Astrocyte (in vitro differentiated cells and primary cell): ENCODE data around the gene THBS4. TPM values are rescaled to one million over a fixed set of nuclear protein-coding genes. Genes with fewer than 3 reads are reported as not detected.

Source experiments
- DNase-seq: peaks from one replicate; pipeline ENCODE4 v3.0.0-alpha.2; 2010; ENCODE audit warnings: low read depth
- FAIRE-seq: peaks from 2 replicates; lab custom pipeline; 2011; peaks lifted over from hg19 to GRCh38; lab: Jason Lieb, UNC
- H2AFZ ChIP-seq: 2 replicates; pipeline ENCODE4 v1.6.0; 2012; ENCODE audit warnings: low read depth, low read length, inconsistent platforms
- H3K27ac ChIP-seq: 2 replicates; pipeline ENCODE4 v1.5.1; 2011; ENCODE audit warnings: low read depth, low read length, inconsistent platforms
- H3K27me3 ChIP-seq: 2 replicates; pipeline ENCODE4 v1.6.0; 2011; ENCODE audit warnings: low read length, inconsistent platforms; ENCODE audit not compliant: insufficient read depth
- H3K36me3 ChIP-seq: 2 replicates; pipeline ENCODE4 v1.5.1; 2011; ENCODE audit warnings: low read length, inconsistent platforms; ENCODE audit not compliant: insufficient read depth
- H3K4me1 ChIP-seq: 2 replicates; pipeline ENCODE4 v1.5.1; 2011; ENCODE audit warnings: low read length, inconsistent platforms; ENCODE audit not compliant: insufficient read depth
- H3K4me2 ChIP-seq: 2 replicates; pipeline ENCODE4 v1.6.0; 2012; ENCODE audit warnings: low read length, inconsistent platforms
- H3K4me3 ChIP-seq: 2 replicates; pipeline ENCODE4 v1.5.1; 2011; ENCODE audit warnings: low read depth, mild to moderate bottlenecking, low read length, inconsistent platforms; ENCODE audit not compliant: insufficient read depth
- H3K79me2 ChIP-seq: 2 replicates; pipeline ENCODE4 v1.6.0; 2012; ENCODE audit warnings: mild to moderate bottlenecking, low read length, inconsistent platforms; ENCODE audit not compliant: insufficient read depth
- H3K9ac ChIP-seq: 2 replicates; pipeline ENCODE4 v1.6.0; 2012; ENCODE audit warnings: mild to moderate bottlenecking, low read length, inconsistent platforms
- H3K9me3 ChIP-seq: 2 replicates; pipeline ENCODE4 v1.5.1; 2012; ENCODE audit warnings: low read depth, mild to moderate bottlenecking, low read length, inconsistent platforms; ENCODE audit not compliant: insufficient read depth
- H4K20me1 ChIP-seq: 2 replicates; pipeline ENCODE4 v1.6.0; 2012; ENCODE audit warnings: low read length, inconsistent platforms; ENCODE audit not compliant: insufficient read depth
- H3K27ac Mint-ChIP-seq: one replicate; pipeline ENCODE4 v1.8.0; 2021; ENCODE audit warnings: mild to moderate bottlenecking, mixed read lengths; ENCODE audit not compliant: unreplicated experiment
- H3K27me3 Mint-ChIP-seq: one replicate; pipeline ENCODE4 v1.8.0; 2021; ENCODE audit warnings: low read depth, mixed read lengths; ENCODE audit not compliant: unreplicated experiment
- H3K36me3 Mint-ChIP-seq: one replicate; pipeline ENCODE4 v1.8.0; 2021; ENCODE audit warnings: low read depth, mixed read lengths; ENCODE audit not compliant: unreplicated experiment
- H3K4me1 Mint-ChIP-seq: one replicate; pipeline ENCODE4 v1.8.0; 2021; ENCODE audit warnings: low read depth, mixed read lengths; ENCODE audit not compliant: unreplicated experiment
- H3K4me3 Mint-ChIP-seq: one replicate; pipeline ENCODE4 v1.8.0; 2021; ENCODE audit warnings: mild to moderate bottlenecking, moderate library complexity, mixed read lengths; ENCODE audit not compliant: unreplicated experiment
- H3K9me3 Mint-ChIP-seq: one replicate; pipeline ENCODE4 v1.8.0; 2021; ENCODE audit warnings: mild to moderate bottlenecking, mixed read lengths; ENCODE audit not compliant: unreplicated experiment
- EZH2 ChIP-seq: IDR thresholded peaks from 2 replicates; pipeline ENCODE4 v1.6.1; 2012; ENCODE audit warnings: mild to moderate bottlenecking, low read length, inconsistent platforms; ENCODE audit not compliant: insufficient read depth
- total RNA-seq: library from RNA; stranded (reverse); gene quantifications from 2 replicates; pipeline ENCODE4 v1.2.1, GENCODE V29; 2021
- TF ChIP-seq, protein P1 (sequence below): IDR thresholded peaks from 2 replicates; pipeline ENCODE4 v1.5.1; 2011; ENCODE audit warnings: low read depth, mild to moderate bottlenecking, inconsistent platforms, low read length, moderate library complexity; ENCODE audit not compliant: insufficient read depth

THBS4 gene
- total RNA-seq, 1 donor from 2014 or later, result 1.1 TPM

DNA sequence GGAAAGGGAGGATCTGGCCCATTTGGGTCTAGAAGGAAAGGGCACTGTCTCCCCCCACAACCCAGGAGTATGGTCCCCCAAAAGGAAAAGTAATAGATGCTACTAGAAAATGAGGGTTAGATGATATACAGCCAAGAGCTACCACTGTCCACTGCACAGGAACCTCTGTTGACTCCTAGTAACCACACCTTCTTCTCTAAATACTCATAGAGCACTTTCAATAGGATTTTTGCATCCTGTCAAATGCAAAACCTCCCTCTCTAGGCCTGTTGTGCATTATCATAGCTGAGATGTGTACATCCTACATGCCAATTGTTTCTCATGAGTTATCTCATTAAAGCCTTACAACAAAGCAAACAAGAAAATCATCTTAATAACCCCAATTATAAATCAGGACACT, 66.8 kb downstream of the THBS4 start:
- peaks cover 2% of the 10 kb centered on the region for H3K9me3 Mint-ChIP-seq
- no peak for TF ChIP-seq EZH2
- TF ChIP-seq, protein P1, sequence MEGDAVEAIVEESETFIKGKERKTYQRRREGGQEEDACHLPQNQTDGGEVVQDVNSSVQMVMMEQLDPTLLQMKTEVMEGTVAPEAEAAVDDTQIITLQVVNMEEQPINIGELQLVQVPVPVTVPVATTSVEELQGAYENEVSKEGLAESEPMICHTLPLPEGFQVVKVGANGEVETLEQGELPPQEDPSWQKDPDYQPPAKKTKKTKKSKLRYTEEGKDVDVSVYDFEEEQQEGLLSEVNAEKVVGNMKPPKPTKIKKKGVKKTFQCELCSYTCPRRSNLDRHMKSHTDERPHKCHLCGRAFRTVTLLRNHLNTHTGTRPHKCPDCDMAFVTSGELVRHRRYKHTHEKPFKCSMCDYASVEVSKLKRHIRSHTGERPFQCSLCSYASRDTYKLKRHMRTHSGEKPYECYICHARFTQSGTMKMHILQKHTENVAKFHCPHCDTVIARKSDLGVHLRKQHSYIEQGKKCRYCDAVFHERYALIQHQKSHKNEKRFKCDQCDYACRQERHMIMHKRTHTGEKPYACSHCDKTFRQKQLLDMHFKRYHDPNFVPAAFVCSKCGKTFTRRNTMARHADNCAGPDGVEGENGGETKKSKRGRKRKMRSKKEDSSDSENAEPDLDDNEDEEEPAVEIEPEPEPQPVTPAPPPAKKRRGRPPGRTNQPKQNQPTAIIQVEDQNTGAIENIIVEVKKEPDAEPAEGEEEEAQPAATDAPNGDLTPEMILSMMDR, result no peak
- no peak overlapping the region for H3K9ac ChIP-seq
- no peak overlapping the region for H3K4me3 Mint-ChIP-seq
- H3K27ac Mint-ChIP-seq, result no peak overlapping the region
- no peak overlapping the region for H3K4me3 ChIP-seq
- no peaks in the 10 kb centered on the region for H3K4me1 ChIP-seq
- FAIRE-seq (no peak), DNase-seq (no peak)
- H3K79me2 ChIP-seq, result no peaks in the 10 kb centered on the region
- peaks cover 15% of the 10 kb centered on the region for H3K27me3 Mint-ChIP-seq
- no peaks in the 10 kb centered on the region for H4K20me1 ChIP-seq
- H3K36me3 Mint-ChIP-seq, result peaks cover 4% of the 10 kb centered on the region
- no peaks in the 10 kb centered on the region for H3K36me3 ChIP-seq
- peaks cover 13% of the 10 kb centered on the region for H3K4me1 Mint-ChIP-seq
- H3K4me2 ChIP-seq, result no peak overlapping the region
- H2AFZ ChIP-seq, result no peak overlapping the region
- H3K27me3 ChIP-seq, result no peaks in the 10 kb centered on the region
- no peak overlapping the region for H3K27ac ChIP-seq
- H3K9me3 ChIP-seq, result no peaks in the 10 kb centered on the region

DNA sequence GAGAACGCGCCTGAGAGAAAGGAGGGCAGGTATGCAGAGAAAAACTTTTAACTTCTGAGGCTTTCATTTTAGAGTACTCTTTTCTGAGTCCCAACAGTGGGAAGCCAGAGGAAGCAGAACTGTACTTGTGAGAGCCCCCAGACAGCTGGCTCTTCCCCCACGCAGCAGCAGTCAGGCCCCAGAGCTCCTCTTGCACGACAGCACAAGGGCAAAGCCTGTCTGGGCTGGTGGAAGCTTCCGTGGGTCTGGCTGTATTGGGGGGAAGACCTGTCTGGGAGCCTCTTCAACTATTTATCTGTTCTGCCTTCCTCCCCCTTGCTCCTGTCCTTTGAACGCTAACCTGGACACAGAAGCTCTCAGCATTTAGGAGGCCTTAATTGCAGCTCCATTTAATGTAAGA, 68.2 kb downstream of the THBS4 start:
- DNase-seq, result no peak
- H3K4me3 ChIP-seq, result no peak overlapping the region
- H3K79me2 ChIP-seq, result no peaks in the 10 kb centered on the region
- no peak overlapping the region for H3K4me3 Mint-ChIP-seq
- no peaks in the 10 kb centered on the region for H3K36me3 ChIP-seq
- H3K4me1 ChIP-seq, result no peaks in the 10 kb centered on the region
- peaks cover 15% of the 10 kb centered on the region for H3K27me3 Mint-ChIP-seq
- FAIRE-seq, result no peak
- H4K20me1 ChIP-seq, result no peaks in the 10 kb centered on the region
- H3K27ac ChIP-seq, result no peak overlapping the region
- H3K27ac Mint-ChIP-seq, result no peak overlapping the region
- no peaks in the 10 kb centered on the region for H3K27me3 ChIP-seq
- peaks cover 2% of the 10 kb centered on the region for H3K4me1 Mint-ChIP-seq
- H3K4me2 ChIP-seq, result no peak overlapping the region
- no peak for TF ChIP-seq EZH2
- TF ChIP-seq, protein P1, result no peak
- peaks cover 4% of the 10 kb centered on the region for H3K9me3 Mint-ChIP-seq
- H3K36me3 Mint-ChIP-seq, result peaks cover 4% of the 10 kb centered on the region
- no peak overlapping the region for H3K9ac ChIP-seq
- H2AFZ ChIP-seq, result no peak overlapping the region
- H3K9me3 ChIP-seq, result no peaks in the 10 kb centered on the region

DNA sequence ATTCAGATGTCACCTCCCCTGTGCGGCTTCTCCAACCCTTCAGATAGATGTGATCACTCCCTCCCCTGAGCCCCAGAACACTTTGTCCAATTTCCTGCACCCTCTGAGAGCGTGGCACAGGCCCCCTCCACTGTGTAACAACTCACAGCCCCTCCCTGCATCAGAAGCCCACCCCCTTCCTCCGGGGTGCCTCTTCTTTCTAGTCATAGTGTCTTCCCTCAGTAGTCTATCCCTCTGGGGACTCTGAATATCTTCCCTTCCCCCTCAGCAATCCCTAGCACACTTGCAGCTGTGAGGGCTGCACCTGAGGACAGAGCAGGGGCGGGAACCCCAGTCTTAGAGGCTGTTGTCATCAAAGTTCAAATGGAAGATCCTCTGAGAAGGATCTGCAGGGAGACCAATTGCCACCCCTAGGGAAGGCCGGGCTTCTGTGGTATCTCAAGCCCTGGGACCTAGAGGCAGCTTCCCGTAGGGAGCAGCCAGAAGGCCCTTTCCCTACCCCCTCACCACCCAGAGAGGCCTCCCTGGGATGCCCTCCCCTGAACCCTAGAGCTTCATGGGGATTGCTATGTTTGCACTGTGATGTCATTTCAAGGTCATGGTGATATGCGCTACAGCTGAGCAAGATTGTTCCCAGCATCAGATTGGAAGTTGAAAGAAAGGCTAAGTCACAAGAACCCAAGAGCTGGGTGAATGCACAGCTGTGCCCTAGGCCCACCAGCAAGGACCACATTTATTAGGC, 70.7 kb downstream of the THBS4 start:
- Histone ChIP-seq H3K9me3 (no peaks in the 10 kb centered on the region), H3K4me1 (no peaks in the 10 kb centered on the region), H2AFZ (no peak overlapping the region), H3K27ac (no peak overlapping the region), H3K79me2 (no peaks in the 10 kb centered on the region), H3K4me2 (no peak overlapping the region), H3K27me3 (peaks cover 2% of the 10 kb centered on the region), H3K4me3 (no peak overlapping the region), H4K20me1 (no peaks in the 10 kb centered on the region), H3K9ac (no peak overlapping the region), H3K36me3 (no peaks in the 10 kb centered on the region)
- TF ChIP-seq, protein P1, result no peak
- TF ChIP-seq EZH2, result no peak
- peaks cover under 1% of the 10 kb centered on the region for H3K4me1 Mint-ChIP-seq
- H3K4me3 Mint-ChIP-seq, result no peak overlapping the region
- FAIRE-seq, result no peak
- H3K36me3 Mint-ChIP-seq, result peaks cover 4% of the 10 kb centered on the region
- H3K27me3 Mint-ChIP-seq, result peaks cover 22% of the 10 kb centered on the region
- peaks cover 6% of the 10 kb centered on the region for H3K9me3 Mint-ChIP-seq
- no peak overlapping the region for H3K27ac Mint-ChIP-seq
- DNase-seq, result no peak
